ENCODE results near the gene CDK11A.
"Not testable (repeated sequence)": the region's sequence is repeated elsewhere in the genome, so short reads cannot be mapped to it uniquely, and the experiment has no call there.

Gene CDK11A

GRCh38 chr1:1680031-1680911 lies 43.9 kb downstream of the CDK11A start:
- no CpG with 5 or more reads among the region's 32 CpGs for WGBS (ENCODE audit: insufficient coverage, insufficient read length)
- H3K36me3 ChIP-seq (ENCODE audit: control insufficient read depth, insufficient read depth, low read length): no peaks in the 10 kb centered on the region; the same call in 1 of the 2 replicates
- H3K27me3 ChIP-seq (ENCODE audit: control insufficient read depth, insufficient read depth, low read length): no peaks in the 10 kb centered on the region
- H3K9me3 ChIP-seq (ENCODE audit: control insufficient read depth, insufficient read depth, low read length): no peaks in the 10 kb centered on the region
- H3K4me1 ChIP-seq (ENCODE audit: control insufficient read depth, insufficient read depth, low read length): peaks cover 10% of the 10 kb centered on the region; the same call in 1 of the 2 replicates
- H3K4me3 ChIP-seq (ENCODE audit: low read length): no peak overlapping the region
- H3K27ac ChIP-seq (ENCODE audit: low read length): no peak overlapping the region
- no peak for DNase-seq (ENCODE audit: low read depth, low spot score)

- no CpG with 5 or more reads among the region's 24 CpGs for WGBS (ENCODE audit: insufficient coverage, insufficient read length)
- Histone ChIP-seq H3K4me1 (ENCODE audit: control insufficient read depth, insufficient read depth, low read length) (peaks cover 6% of the 10 kb centered on the region; the same call in 1 of the 2 replicates), H3K27me3 (ENCODE audit: control insufficient read depth, insufficient read depth, low read length) (no peaks in the 10 kb centered on the region), H3K9me3 (ENCODE audit: control insufficient read depth, insufficient read depth, low read length) (no peaks in the 10 kb centered on the region), H3K27ac (ENCODE audit: low read length) (no peak overlapping the region), H3K4me3 (ENCODE audit: low read length) (no peak overlapping the region), H3K36me3 (ENCODE audit: control insufficient read depth, insufficient read depth, low read length) (no peaks in the 10 kb centered on the region; the same call in 1 of the 2 replicates)
- no peak for DNase-seq (ENCODE audit: low read depth, low spot score)
These were observed 45.4 kb downstream of the CDK11A start for GRCh38 chr1:1678581-1679380.

GRCh38 chr1:1677718-1678580 lies 46.2 kb downstream of the CDK11A start:
- no peaks in the 10 kb centered on the region for H3K9me3 ChIP-seq (ENCODE audit: control insufficient read depth, insufficient read depth, low read length)
- H3K27ac ChIP-seq (ENCODE audit: low read length): no peak overlapping the region
- DNase-seq (ENCODE audit: low read depth, low spot score): no peak
- H3K36me3 ChIP-seq (ENCODE audit: control insufficient read depth, insufficient read depth, low read length): no peaks in the 10 kb centered on the region; the same call in 1 of the 2 replicates
- no peaks in the 10 kb centered on the region for H3K27me3 ChIP-seq (ENCODE audit: control insufficient read depth, insufficient read depth, low read length)
- WGBS (ENCODE audit: insufficient coverage, insufficient read length): no CpG with 5 or more reads among the region's 39 CpGs
- peaks cover 5% of the 10 kb centered on the region; the same call in 1 of the 2 replicates for H3K4me1 ChIP-seq (ENCODE audit: control insufficient read depth, insufficient read depth, low read length)
- H3K4me3 ChIP-seq (ENCODE audit: low read length): no peak overlapping the region

- H3K4me3 ChIP-seq (ENCODE audit: low read length); DNase-seq (ENCODE audit: low read depth, low spot score); H3K36me3 ChIP-seq (ENCODE audit: control insufficient read depth, insufficient read depth, low read length); H3K27ac ChIP-seq (ENCODE audit: low read length); H3K27me3 ChIP-seq (ENCODE audit: control insufficient read depth, insufficient read depth, low read length); H3K9me3 ChIP-seq (ENCODE audit: control insufficient read depth, insufficient read depth, low read length); H3K4me1 ChIP-seq (ENCODE audit: control insufficient read depth, insufficient read depth, low read length): not testable (repeated sequence)
- no CpG with 5 or more reads among the region's 21 CpGs for WGBS (ENCODE audit: insufficient coverage, insufficient read length)
These were observed 48.1 kb downstream of the CDK11A start for GRCh38 chr1:1676087-1676486.

- DNase-seq (ENCODE audit: low read depth, low spot score); H3K4me3 ChIP-seq (ENCODE audit: low read length); H3K27me3 ChIP-seq (ENCODE audit: control insufficient read depth, insufficient read depth, low read length); H3K4me1 ChIP-seq (ENCODE audit: control insufficient read depth, insufficient read depth, low read length); H3K27ac ChIP-seq (ENCODE audit: low read length); H3K9me3 ChIP-seq (ENCODE audit: control insufficient read depth, insufficient read depth, low read length); H3K36me3 ChIP-seq (ENCODE audit: control insufficient read depth, insufficient read depth, low read length): not testable (repeated sequence)
- no CpG with 5 or more reads among the region's 18 CpGs for WGBS (ENCODE audit: insufficient coverage, insufficient read length)
These were observed 48.9 kb downstream of the CDK11A start for GRCh38 chr1:1675218-1675617.

GRCh38 chr1:1674806-1675205 lies 49.4 kb downstream of the CDK11A start:
- not testable (repeated sequence) for H3K36me3 ChIP-seq (ENCODE audit: control insufficient read depth, insufficient read depth, low read length); H3K27ac ChIP-seq (ENCODE audit: low read length); H3K27me3 ChIP-seq (ENCODE audit: control insufficient read depth, insufficient read depth, low read length); H3K4me3 ChIP-seq (ENCODE audit: low read length); H3K4me1 ChIP-seq (ENCODE audit: control insufficient read depth, insufficient read depth, low read length); H3K9me3 ChIP-seq (ENCODE audit: control insufficient read depth, insufficient read depth, low read length); DNase-seq (ENCODE audit: low read depth, low spot score)
- no CpG with 5 or more reads among the region's 21 CpGs for WGBS (ENCODE audit: insufficient coverage, insufficient read length)

GRCh38 chr1:1672181-1672965 lies 51.8 kb downstream of the CDK11A start:
- WGBS (ENCODE audit: insufficient coverage, insufficient read length): no CpG with 5 or more reads among the region's 25 CpGs

GRCh38 chr1:1671365-1672119 lies 52.6 kb downstream of the CDK11A start:
- no peaks in the 10 kb centered on the region for H3K4me1 ChIP-seq (ENCODE audit: control insufficient read depth, insufficient read depth, low read length)
- H3K27me3 ChIP-seq (ENCODE audit: control insufficient read depth, insufficient read depth, low read length): no peaks in the 10 kb centered on the region
- H3K27ac ChIP-seq (ENCODE audit: low read length): no peak overlapping the region
- H3K4me3 ChIP-seq (ENCODE audit: low read length): no peak overlapping the region; the same call in 1 of the 2 replicates
- no CpG with 5 or more reads among the region's 27 CpGs for WGBS (ENCODE audit: insufficient coverage, insufficient read length)
- H3K9me3 ChIP-seq (ENCODE audit: control insufficient read depth, insufficient read depth, low read length): no peaks in the 10 kb centered on the region
- DNase-seq (ENCODE audit: low read depth, low spot score): no peak
- H3K36me3 ChIP-seq (ENCODE audit: control insufficient read depth, insufficient read depth, low read length): peaks cover 15% of the 10 kb centered on the region

More at GRCh38 chr1:1672181-1672965, 51.8 kb downstream of the CDK11A start:
- no peaks in the 10 kb centered on the region for H3K27me3 ChIP-seq (ENCODE audit: control insufficient read depth, insufficient read depth, low read length)
- H3K27ac ChIP-seq (ENCODE audit: low read length): no peak overlapping the region
- no peak for DNase-seq (ENCODE audit: low read depth, low spot score)
- peaks cover 14% of the 10 kb centered on the region for H3K36me3 ChIP-seq (ENCODE audit: control insufficient read depth, insufficient read depth, low read length)
- no peaks in the 10 kb centered on the region for H3K4me1 ChIP-seq (ENCODE audit: control insufficient read depth, insufficient read depth, low read length)
- no peaks in the 10 kb centered on the region for H3K9me3 ChIP-seq (ENCODE audit: control insufficient read depth, insufficient read depth, low read length)
- H3K4me3 ChIP-seq (ENCODE audit: low read length): no peak overlapping the region

- H3K4me3 ChIP-seq (ENCODE audit: low read length): no peak overlapping the region
- H3K27ac ChIP-seq (ENCODE audit: low read length): no peak overlapping the region
- H3K9me3 ChIP-seq (ENCODE audit: control insufficient read depth, insufficient read depth, low read length): no peaks in the 10 kb centered on the region
- no peaks in the 10 kb centered on the region for H3K27me3 ChIP-seq (ENCODE audit: control insufficient read depth, insufficient read depth, low read length)
- H3K36me3 ChIP-seq (ENCODE audit: control insufficient read depth, insufficient read depth, low read length): peaks cover 16% of the 10 kb centered on the region
- H3K4me1 ChIP-seq (ENCODE audit: control insufficient read depth, insufficient read depth, low read length): no peaks in the 10 kb centered on the region
- DNase-seq (ENCODE audit: low read depth, low spot score): no peak
- WGBS (ENCODE audit: insufficient coverage, insufficient read length): no CpG with 5 or more reads among the region's 24 CpGs
These were observed 53.3 kb downstream of the CDK11A start for GRCh38 chr1:1670866-1671265.
